ENCODE results near the gene POLR2C.

The POLR2C gene

DNA sequence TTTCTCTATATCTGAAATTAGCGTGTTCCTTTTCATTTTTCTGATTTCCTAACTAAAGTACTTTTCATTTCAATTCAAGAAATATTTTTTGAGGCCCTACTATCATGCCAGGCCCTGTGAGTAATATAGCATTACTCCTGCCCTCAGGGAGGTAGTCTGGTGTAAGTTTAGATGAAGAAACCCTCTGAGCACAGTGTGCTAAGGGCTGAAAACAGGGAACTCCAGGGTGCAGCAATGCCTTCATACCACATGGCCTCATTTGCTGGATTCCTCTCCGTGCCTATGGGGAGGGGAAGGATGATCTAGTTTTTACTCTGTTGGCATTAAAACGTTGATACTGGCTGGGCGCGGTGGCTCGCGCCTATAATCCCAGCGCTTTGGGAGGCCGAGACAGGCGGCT lies 10.5 kb upstream of the POLR2C start:
- DNase-seq = no peak

DNA sequence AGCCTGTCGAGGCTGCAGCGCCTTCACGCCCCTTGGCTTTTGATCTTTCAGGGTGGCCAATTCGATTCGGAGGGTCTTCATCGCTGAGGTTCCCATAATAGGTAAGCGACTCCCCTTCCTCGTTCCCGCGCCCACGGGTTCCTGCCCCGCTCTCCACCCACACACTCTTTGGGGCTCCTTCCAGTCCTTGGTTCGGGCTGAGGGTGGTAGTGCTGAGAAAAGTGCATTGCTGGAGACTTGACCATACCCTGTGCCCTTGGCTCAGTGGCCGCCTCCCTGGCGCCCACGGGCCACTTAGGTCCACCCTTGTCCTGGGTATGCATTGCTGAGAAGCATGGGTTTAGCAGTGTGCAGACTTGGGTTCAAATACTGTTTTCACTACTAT lies 491 bp downstream of the POLR2C start:
- DNase-seq = no peak

DNA sequence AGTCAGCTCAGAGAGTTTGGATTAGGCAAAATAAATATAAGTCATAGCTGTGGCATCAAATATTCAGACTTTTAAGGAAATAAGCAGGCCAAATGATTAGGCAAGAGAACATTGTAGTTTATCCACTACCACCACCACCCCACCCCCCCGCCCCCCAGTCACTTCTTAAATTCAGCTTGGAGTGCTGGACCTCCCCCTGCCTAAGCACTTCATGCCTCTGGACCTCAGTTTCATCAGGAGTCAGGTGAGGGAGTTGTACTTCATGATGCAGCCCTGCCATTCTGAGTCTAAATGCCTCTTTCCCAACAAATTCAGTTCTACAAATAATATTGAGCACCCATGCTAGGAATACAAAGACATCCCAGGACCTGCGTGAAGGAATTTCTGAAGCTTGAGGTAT lies 2.0 kb downstream of the POLR2C start:
- no peak for DNase-seq

DNA sequence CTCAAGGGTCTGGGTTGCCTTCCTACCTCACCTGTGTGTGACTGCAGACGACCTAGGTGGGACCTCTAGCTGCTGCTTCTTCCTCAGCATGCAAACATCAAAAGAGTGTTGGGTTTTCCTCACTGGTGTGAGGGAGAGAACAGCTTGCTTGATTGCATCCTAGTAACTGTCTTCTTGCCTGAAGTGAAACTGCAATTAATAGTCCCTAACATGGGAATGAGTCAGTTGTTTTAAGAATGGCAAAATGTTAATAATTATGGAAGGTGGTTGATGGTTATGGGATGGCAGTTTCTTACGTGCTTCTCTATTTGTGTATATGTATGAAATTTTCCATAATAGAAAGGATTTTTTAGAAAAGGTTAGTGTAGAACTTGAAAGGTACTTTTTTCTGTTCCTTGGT lies 5.9 kb downstream of the POLR2C start:
- no peak for DNase-seq

DNA sequence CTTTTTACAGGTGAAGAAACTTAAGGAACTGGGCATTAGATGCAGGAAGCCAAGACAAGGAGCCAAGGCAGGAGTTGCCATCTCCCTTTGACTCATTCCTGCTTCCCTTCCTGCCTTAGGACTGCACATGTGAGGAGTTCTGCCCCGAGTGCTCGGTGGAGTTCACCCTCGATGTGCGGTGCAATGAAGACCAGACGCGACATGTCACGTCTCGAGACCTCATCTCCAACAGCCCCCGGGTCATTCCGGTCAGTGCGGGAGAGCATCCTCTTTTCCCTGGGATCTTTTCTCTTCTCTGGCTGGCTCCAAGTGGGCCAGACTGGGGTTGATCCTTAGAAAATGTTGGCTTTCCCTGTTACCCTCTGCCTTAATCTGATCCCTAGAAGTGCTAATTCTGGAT lies 6.6 kb downstream of the POLR2C start:
- DNase-seq = no peak

DNA sequence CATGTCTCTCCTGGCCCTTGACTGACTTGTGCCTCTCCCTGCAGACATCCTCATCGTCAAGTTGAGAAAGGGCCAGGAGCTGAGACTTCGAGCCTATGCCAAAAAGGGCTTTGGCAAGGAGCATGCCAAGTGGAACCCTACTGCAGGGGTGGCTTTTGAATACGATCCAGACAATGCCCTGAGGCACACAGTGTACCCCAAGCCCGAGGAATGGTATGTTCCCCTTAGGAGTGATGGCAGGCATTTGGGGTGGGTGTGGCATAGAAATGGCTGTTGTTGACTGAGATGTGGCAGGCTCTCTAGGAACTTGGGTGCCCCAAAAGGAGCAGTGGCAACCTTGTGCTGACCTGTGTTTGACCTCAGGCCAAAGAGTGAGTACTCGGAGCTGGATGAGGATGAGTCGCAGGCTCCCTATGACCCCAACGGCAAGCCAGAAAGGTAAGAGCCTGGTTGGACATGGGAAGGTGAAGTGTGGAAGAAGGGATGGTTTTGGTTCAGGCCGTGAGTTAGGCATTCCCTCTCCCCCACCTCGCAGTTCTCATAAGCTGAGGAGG lies 7.5 kb downstream of the POLR2C start:
- no peak for DNase-seq

DNA sequence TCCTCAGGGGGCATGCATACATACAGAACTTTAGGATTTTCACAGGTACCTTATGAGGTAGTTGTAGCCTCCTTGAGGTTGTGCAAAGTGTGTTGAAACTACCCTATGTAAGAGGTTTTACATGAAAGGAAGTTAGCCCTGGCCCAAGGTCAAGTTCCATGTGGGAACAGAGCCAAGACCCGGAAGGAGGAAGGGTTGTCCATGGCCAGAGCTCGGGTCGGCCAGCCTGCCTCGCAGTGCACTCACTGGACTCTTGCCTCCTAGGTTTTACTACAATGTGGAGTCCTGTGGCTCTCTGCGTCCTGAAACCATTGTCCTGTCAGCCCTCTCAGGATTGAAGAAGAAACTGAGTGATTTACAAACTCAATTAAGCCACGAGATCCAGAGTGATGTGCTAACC lies 8.2 kb downstream of the POLR2C start:
- no peak for DNase-seq

DNA sequence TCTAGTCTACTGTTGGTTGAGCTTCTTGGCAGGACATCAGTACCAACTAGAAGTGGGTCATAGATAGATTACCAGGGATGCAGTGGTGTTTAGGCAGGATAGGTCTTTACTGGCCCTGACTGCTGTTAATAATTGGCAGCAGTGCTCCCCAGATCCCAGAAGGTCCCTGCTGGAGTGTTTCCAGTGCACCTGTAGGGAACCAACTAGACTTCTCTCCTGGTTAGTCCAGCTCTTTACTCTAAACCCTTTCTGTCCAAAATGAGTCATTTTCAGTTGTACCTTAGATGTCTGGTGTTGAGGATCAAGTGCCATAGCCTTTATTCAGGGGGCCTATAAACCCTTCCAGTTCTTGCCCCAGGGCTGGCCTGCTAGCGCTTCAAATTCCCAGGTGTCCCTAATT lies 8.7 kb downstream of the POLR2C start:
- DNase-seq = no peak

DNA sequence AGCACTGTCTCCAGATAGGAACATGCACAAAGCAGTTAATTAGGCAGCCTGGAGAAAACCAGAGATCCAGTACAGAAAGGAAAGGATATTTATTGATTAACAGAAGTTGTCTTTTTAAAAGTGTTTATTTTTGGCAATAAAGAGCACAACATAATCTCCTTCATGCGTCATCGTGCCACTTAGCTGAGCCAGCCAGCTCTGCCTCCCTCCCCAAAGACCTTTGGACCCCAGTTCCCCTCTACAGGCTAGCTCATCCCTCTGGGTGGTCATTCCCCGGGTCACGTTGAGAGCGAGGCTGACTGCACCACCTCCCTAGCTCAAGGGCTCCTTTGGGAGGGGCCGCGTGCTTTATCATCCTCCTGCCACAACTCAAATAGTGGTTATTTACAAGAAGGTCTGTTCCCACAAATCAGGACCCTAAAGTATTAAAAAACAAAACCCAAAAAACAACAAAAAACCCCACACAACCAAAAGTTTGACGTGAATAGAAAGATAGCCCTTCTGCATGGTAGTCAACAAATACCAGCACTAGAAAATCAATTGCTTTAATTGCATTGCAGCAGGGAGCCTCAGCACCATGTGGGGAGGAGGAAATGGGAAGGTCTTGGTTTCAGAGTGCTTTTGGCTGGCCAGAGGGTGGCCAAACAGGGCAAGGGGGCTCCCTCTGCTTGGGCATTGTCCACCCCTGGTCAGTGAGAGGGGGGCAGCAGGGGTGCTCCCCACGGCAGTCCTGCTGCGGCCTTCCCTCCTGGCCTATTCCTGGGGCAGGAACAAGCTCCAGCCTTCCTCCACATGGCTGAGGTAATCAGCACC lies 9.6 kb downstream of the POLR2C start:
- no peak for DNase-seq

DNA sequence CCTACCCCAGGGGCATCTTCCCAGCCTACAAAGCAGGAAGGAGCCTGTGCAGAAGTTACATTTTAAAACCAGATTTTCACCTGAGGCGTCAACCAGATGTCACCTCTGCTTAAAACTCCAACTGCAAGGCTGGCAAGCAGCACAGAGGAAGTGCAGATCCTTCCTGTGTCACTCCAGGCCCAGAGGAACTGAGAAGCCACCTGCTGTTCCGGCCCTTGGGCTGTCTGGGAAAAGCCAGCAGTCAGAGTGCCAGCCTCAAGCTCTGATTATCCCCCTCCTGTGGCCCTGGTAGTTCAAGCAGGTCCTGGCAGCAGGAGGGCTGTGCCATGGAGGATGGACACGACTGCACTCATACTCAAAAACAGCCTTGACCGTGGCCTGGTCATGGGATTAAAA lies 10.2 kb downstream of the POLR2C start:
- DNase-seq = no peak

DNA sequence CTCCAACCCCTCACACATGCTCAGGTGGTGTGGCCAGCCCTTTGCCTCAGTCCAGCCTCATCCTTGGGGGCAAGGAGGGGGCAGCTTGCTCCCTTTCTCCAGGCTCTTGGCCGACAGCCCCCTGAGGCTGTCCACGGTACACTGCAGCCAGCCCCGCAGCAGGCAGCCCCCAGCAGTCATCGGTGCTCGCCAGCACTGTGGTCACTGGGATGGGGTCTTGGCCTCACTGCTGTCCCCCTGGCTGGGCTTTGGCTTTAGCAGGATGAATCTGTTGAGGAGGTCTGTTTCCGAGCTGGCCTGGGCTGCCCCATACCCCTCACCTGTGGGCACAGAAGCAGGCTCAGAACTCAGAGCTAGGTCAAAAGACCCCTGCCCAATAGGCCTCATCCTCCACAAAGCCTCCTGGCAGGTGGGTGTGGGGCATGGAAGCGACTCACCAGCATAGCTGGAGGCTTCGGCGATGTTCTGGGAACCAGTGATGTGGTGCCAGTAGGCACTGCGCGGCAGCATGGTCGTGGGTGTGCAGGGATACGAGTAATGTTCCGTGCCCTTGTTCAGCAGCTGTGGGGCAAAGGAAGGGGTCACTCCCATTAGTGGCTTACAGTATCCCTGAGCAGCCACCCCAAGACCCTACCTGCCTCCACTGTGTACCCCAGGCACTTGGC lies 10.8 kb downstream of the POLR2C start:
- DNase-seq = no peak

DNA sequence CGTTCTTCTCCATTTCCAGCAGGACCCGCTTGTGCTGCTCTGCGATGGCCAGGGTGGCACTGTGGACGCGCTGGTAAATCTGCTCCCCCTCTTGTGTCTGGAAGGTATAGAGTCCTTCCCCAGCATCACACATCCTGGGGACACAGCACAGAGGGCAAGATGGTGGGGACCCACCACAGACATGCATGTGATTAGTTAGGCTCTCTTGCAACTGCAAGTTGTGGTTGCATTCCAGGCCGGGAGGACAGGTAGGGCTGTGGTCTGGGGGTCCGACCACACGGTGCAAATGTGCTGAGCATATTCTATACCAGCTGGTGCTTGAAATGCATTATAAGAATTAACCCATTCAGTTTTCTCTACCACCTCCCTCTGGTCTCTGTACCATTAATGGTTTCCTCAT lies 11.4 kb downstream of the POLR2C start:
- DNase-seq = no peak

DNA sequence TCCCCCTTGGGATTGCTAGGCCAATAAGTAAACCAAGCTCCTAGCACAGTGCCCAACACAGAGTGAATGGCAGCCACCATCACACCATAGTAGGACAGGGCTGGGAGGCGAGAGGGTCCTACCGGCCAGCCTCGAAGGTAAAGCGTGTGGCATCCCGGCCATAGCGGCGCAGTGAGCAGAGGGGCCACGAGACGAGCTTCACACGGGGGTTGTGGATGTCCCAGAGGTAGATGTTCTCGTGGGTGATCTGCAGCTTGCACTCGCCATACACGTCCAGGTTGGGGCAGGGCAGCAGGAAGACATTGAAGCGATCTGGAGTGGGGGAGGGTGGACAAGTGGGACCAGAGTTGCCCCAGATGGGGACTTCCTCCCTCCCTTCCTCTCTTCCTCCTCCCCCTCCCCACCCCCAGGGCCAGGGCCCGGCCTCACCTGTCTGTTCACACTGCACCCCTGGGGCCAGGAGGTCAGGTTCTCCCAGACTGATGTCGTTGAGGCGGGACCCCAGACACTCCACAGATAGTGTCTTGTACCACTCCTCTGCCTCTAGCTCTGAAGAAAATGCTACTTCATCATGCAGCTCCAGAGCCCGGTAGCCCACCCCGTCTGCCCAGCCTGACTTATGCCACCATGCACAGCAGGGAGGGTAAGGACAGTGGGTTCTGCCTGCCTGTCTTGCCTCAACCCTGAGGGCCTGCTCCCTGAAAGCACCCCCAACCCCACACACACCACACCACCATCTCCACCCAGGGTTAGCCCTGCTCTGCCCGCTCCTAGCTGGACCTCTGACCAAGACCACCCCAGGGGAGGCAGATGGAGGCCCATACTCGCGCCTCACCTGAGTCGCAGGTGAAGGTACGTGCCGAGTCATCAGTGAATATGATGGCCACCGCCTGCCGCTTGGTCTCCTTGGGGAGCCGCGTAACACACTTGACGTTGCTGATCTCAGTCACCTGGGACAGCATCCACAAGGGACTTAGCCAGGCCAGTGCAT lies 12.5 kb downstream of the POLR2C start:
- DNase-seq = no peak

DNA sequence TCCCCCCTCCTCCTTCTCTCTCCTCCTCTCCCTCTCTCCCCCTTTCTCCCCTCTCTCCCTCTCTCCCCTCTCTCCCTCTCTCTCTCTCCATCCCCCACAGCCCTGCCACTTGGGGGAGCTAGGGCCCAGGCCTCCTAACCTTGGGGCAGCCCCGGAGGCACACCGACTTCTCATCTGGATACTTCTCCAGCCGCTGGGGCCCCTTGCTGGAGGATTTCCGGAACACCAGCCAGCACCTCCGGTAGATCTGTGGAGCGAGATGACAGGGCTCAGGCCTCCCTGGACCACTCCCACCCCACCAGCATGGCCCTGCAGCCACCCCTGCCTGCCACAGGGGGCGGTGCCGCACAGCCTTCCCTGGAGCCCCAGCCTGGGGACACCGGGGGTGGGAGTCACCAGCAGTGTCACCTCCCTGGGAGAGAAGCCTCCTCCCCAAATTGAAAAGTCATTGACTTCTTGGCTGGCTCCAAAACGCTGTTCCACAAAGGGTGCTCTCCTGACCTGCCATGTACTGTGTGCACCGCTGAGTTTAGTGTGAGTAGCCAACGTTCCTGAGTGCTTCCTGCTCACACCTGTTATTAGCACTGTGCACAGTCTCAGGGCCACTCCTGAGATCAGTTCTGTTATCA lies 13.3 kb downstream of the POLR2C start:
- DNase-seq = peak; percentile 73

DNA sequence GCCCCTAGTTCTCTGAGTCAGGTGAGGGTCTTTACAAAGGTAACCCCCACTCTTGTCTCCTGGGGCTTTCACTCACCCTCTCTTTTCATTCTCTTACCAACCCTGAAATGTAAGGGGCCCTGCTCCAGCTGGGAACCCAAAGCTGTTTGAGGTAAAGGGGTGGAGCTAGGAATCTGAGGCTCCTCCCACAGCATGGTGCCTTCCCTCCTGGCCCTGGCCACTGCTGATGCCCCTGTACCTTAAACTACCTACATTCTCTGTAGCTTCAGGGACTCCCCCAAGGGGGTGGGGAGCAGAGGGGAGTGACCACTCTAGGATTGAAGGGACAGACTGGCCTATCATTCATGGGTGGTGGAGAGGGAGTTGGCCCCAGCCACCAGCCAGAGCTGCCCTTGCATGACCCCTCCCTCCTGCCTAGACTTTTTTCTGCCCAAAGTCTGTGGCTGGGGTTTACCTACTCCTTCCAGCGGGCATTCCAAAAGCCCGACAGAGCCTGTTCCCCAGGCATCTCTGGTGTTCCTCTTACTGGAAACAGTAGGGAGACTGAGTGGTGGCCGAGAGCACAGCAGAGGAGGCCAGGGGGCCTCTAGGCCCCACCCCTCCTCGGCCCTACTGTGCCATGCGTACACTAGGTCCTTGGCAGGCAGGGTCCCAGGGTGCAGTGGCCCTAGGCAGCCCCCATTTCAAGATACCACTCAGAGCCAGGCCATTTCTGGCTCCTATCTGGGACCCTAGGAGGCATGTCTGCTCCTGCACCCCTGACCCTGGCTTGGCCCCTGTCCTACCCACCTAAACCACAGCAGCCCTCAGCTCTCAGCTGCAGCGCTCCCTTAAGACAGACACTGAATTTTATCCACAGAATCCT lies 14.3 kb downstream of the POLR2C start:
- no peak for DNase-seq

DNA sequence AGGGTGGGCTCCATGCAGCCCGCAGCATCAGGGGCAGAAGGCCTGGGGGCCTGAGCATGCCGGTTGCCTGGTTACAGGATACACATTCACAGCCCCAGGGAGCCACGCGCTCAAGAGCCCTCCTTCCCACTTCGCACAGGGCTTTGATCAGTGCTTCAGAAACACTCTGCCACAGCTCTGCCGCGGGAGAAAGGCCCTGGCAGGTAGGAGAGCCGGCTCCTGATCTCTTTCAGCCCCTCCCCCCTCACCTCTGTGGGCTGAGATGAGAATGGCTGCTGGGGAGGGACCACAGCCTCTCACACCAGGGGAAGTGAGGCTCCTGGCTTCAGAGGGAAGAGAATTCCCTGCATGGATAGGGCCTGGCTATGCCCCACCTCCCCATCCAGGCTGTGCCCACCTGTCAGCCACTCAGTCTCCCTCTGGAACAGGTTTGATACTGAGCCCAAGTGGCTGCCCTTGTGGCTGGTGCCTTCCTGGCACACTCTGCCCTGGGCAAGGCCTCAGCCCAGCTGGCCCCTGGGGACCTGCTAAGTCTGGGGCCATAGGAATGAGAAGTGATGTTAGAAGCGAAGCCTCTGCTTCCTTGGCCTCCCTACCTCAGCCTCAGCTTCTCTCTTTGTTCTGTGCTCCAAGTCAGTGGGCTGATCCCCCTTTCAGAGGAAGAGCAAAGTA lies 15.2 kb downstream of the POLR2C start:
- no peak for DNase-seq

DNA sequence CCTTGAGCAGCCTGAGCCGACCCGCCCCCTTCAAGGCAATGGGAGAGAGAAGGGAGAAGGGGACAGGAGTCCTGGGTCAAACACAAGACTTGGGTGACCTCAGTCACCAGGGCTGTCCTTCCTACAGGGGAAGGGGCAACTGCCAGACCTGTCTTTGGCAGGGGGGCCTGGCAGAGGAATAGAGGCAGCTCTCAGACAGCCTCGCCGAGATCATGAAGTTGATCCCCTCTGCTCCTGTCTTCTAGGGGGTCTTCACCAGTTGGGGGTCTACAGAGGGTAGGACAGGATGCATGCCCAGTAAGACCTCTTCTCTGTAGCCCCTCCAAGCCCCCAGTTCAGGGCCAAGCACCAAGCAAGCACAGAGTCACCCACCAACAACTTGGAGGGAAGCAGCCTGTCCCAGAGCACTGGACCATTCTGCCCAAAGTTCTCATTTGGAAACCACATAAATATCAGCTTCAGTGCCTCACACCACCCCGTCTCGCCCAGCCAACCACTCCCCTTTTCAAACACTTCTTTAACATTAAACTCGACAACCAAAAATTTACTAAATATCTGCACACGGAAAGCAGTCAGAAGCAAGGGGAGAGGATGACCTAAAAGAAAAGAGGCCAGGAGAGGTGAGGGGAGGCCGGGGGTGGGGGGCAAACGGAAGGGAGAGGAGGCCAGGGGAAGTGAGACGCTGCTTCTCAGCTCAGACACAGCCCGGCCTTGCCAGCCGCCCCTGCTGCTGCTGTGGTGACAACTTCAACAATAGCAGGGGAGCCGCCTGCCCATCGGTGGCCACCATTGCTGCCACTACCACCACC lies 16.1 kb downstream of the POLR2C start:
- DNase-seq = no peak

DNA sequence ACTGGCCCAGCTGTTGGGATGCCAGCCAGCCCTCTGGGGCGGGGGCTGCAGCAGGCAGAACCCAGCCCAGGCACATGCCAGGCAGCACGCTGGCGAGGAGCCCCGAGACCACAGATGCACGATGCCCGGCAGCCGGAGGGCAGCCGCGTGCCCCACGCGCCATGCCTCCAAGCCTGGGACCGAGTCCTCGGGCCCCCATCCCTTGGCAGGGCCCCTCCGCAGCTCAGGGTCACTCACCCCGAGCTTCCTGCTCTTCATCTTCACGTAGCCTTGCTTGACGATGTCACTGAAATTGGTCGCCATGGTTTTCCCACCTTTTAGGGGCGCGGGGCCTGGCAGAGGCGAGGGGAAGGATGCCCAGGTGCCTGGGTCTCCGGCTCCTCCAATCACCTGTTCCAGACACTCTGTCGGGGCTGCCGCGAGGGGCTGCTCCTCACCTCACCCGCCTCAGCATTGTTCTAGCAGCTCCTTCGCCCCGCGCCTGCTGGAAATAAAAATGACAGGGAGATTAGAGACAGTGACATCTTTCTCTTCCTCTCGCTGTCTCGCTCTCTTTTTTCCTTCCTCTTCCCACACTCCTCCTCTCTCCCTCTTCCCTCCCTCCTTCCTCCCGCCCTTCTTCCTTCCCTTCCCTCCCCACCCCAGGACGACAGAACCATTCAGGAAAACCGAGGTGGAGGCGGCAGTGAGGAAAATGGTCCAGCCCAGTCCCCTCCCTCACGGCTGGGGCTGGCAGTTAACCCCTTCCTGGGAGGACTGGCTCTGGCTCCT lies 16.9 kb downstream of the POLR2C start:
- no peak for DNase-seq

DNA sequence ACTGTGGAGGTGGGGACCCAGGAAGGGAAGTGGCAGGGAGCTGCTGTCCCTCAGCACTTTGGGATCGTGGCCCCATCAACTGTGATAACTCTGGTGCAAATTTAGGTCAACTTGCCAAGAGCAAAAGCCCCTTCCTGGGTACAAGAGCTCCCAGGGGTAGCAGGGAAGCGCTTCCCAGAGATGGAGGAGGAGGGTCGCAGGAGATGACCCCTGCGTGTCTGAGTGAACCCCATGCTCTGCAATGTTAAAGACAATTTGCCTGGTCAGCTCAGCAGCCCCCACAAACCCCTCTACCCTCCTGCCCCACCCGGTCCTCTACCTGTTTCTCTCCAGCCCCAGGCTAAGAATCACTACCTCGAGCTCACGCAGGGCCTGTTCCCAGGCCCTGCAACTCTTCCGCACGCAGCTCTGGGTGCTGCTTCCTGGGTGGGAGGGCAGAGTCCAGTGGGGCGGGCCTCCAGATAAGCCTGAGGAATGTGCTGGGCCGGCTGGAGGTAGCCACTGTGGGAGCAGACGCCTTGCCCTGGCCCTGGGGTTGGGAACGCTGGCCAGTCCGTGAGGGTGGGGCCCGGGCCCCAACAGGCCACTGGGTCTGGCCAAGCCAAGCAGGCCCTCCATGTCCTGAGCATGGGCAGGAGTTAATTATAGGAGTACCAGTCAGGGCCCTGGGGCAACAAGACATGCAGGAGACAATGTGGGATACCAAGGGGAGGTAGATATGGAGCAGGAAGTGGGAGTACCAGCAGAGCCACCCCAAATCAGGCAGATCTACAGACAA lies 17.7 kb downstream of the POLR2C start:
- no peak for DNase-seq

Data from activated gamma-delta T cell treated with Interleukin-2 at 50 U/mL for 16 hours (primary cell).